ENCODE measurements around the gene GTPBP1. TPM values are rescaled to one million over a fixed set of nuclear protein-coding genes. Genes with fewer than 3 reads are reported as not detected.

Gene GTPBP1
- 10 to 100 TPM; 64.6 to 73.3 TPM for total RNA-seq
- 10 to 100 TPM; 17.2 to 29.3 (median 22.6) TPM for polyA plus RNA-seq
- total RNA-seq: 101 to 227 (median 108) reads per million in 6 experiments

GRCh38 chr22:38705235-38706100 lies at the start of gene GTPBP1:
Gene GTPBP1 (plus strand): TSS chr22:38705944. CDS start chr22:38705956, 12 bp downstream.
- peaks cover 26 to 66% (median 60%) of the 10 kb centered on the region in 4 donors for H3K4me1 Mint-ChIP-seq
- peak within 1 kb of the TSS; percentile 83 to 99 (median 98) for H3K27ac Mint-ChIP-seq
- peak; percentile 78 to 79 for ATAC-seq
- POLR2A ChIA-PET: interaction anchor here (0.5 to 3.8 kb wide), 21 partner anchors 9 to 614 kb away, joined by 3 to 60 read pairs (median 6); partner anchors contain the start of genes CBX6, CBY1, FAM227A and SUN2
- peak; percentile 87 to 99 (median 98) for DNase-seq
- H3K36me3 Mint-ChIP-seq: peaks cover 0 to 6% (median 0%) of the 10 kb centered on the region in 3 donors
- H3K9me3 Mint-ChIP-seq: peaks cover 0 to 1% (median 0%) of the 10 kb centered on the region in 9 donors
- peaks cover 0 to 3% (median 0%) of the 10 kb centered on the region in 5 donors for H3K27me3 Mint-ChIP-seq
- peak within 1 kb of the TSS; percentile 85 to 95 (median 90) for H3K4me3 Mint-ChIP-seq

DNA sequence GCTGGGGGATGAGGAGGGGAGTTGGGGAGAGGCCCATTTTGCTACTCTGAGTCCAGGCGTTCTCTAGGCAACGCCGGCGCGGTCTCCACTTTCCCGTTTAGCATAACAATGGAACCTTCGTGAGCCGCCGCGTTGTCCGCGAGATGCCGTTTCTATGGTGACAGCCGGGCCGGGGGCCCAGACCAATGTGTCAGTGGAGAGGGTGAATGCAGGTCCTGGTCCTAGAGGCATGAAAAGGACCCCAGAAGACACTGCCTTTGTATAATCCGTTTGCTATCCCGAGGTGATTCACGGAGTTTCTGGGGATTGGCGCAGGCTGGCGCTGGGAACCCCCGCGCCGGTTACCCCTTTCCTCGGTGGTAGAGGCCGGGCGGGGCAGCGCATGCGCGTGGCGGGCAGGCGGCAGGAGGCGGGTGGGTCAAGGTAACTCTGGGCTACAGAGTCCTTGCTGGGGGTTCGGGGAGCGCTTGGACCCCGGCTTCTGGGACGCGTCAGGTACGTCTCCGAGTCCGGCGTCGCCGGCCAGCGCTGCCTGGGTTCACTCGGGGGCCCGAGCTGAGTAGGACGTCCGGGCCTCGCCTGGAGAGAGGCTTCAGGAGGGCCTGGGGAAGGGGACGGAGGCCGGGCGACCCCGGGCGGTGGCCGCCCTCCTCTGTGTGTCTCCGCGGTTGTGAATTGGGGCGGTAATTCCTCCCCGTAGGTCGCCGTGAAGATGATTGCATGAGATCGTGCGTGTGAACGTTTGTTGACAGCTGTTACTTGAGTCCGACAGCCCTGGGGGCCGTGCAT lies 49.3 kb upstream of the GTPBP1 start, which contains the start of the genes CBY1 and FAM227A:
TSS of gene CBY1 (plus strand) at position 383 of the 789 bp plus-strand sequence. CDS start 11,417 bp downstream, outside the sequence.
TSS of gene FAM227A (minus strand) at position 137 of the 789 bp plus-strand sequence. CDS start 6,224 bp downstream, outside the sequence.
- H3K27me3 Mint-ChIP-seq: no peaks in the 10 kb centered on the region
- peak within 1 kb of the TSS; percentile 93 to 100 (median 99) for H3K27ac Mint-ChIP-seq
- ATAC-seq (peak; percentile 82 to 83), DNase-seq (peak; percentile 73 to 98 (median 87))
- peaks cover 6 to 23% (median 14%) of the 10 kb centered on the region in 4 donors for H3K4me1 Mint-ChIP-seq
- H3K36me3 Mint-ChIP-seq: peaks cover 0 to 3% (median 0%) of the 10 kb centered on the region in 3 donors
- POLR2A ChIA-PET: interaction anchor here (1.1 to 2.1 kb wide), 5 partner anchors 25 to 76 kb away, joined by 4 to 18 read pairs (median 4); partner anchors contain the start of genes GTPBP1 and TOMM22
- H3K4me3 Mint-ChIP-seq: peak within 1 kb of the TSS; percentile 90 to 99 (median 96)
- H3K9me3 Mint-ChIP-seq: no peaks in the 10 kb centered on the region

DNA sequence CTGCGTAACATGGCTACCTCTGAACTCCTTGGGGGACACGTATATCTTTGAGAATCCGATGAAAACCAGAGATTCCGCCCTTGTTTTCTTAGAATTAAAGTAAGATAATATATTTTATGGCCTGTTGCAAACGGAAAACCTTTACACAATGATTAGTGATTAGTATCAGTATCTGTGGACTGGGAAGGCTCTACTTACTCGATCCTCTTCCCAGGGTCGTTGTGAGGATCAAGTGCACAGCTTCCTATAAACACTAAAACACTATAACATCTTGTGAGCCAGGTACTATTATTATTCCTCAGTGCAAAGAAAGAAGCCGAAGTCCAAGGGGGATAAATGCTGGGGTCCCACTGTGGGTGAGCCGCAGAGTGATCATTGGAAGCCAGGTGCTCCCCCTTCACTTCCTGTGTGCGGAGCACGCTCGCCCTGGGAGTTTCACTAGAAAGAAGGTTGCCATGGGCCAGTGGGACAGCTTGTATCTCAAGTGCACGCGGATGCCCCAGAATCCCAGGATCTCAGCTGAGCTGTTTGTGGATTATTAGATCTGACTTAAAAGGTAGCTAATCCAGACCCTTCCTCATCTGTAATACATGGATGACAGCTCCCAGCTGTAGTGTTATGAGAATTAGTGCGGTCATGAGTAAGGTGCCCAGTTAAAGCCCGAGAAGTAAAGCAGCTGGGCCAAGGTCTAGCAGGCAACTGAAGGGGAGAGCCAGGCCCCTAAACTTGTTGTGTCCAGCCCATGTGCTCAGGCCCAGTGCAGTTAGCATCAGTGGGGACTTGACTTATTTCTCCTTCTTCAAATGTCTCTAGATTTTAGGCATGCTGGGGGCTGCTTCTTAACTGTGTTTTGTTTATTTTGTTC lies 48.5 kb upstream of the GTPBP1 start:
- Mint-ChIP-seq H3K9me3 (no peaks in the 10 kb centered on the region), H3K36me3 (peaks cover 0 to 8% (median 0%) of the 10 kb centered on the region in 3 donors), H3K27ac (peak overlapping the region; percentile 93 to 100 (median 99)), H3K27me3 (no peaks in the 10 kb centered on the region), H3K4me3 (peak overlapping the region; percentile 90 to 99 (median 96)), H3K4me1 (peaks cover 6 to 23% (median 14%) of the 10 kb centered on the region in 4 donors)
- POLR2A ChIA-PET: interaction anchor here (0.6 to 2.1 kb wide), 6 partner anchors 21 to 75 kb away, joined by 3 to 18 read pairs (median 4); partner anchors contain the start of genes GTPBP1 and TOMM22
- DNase-seq: peak in 8 of 10 donors; percentile 5 to 64 (median 24)
- ATAC-seq: peak; percentile 29 to 34

- H3K9me3 Mint-ChIP-seq: no peaks in the 10 kb centered on the region
- POLR2A ChIA-PET: no interaction called here
- no peak overlapping the region for H3K27ac Mint-ChIP-seq
- DNase-seq (no peak), ATAC-seq (no peak)
- peaks cover 9 to 30% (median 29%) of the 10 kb centered on the region in 3 donors for H3K36me3 Mint-ChIP-seq
- H3K4me1 Mint-ChIP-seq: peaks cover 0 to 2% (median 0%) of the 10 kb centered on the region in 4 donors
- H3K4me3 Mint-ChIP-seq: no peak overlapping the region
- no peaks in the 10 kb centered on the region for H3K27me3 Mint-ChIP-seq
Observed at GRCh38 chr22:38674888-38675287, 30.9 kb upstream of the GTPBP1 start.

DNA sequence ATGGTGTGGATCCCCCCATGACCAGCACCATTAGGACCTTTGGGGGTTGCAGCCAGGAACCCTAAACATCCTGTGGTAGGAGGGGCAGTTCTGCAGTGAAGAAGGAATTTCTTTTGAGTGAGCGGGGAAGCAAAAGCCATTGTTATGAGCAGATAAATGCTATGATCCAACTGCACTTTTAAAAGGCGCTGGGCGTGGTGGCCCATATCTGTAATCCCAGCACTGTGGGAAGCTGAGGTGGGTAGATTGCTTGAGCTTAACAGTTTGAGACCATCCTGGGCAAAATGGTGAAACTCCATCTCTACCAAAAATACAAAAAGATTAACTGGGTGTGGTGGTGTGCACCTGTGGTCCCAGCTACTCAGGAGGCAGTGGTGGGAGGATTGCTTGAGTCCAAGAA lies 29.9 kb upstream of the GTPBP1 start:
- Mint-ChIP-seq H3K4me3 (no peak overlapping the region), H3K36me3 (peaks cover 6 to 26% (median 26%) of the 10 kb centered on the region in 3 donors), H3K4me1 (peaks cover 0 to 2% (median 0%) of the 10 kb centered on the region in 4 donors), H3K27ac (peak overlapping the region in 1 of 10 donors; percentile 14), H3K27me3 (no peaks in the 10 kb centered on the region), H3K9me3 (no peaks in the 10 kb centered on the region)
- ATAC-seq (no peak), DNase-seq (no peak)
- POLR2A ChIA-PET: no interaction called here

DNA sequence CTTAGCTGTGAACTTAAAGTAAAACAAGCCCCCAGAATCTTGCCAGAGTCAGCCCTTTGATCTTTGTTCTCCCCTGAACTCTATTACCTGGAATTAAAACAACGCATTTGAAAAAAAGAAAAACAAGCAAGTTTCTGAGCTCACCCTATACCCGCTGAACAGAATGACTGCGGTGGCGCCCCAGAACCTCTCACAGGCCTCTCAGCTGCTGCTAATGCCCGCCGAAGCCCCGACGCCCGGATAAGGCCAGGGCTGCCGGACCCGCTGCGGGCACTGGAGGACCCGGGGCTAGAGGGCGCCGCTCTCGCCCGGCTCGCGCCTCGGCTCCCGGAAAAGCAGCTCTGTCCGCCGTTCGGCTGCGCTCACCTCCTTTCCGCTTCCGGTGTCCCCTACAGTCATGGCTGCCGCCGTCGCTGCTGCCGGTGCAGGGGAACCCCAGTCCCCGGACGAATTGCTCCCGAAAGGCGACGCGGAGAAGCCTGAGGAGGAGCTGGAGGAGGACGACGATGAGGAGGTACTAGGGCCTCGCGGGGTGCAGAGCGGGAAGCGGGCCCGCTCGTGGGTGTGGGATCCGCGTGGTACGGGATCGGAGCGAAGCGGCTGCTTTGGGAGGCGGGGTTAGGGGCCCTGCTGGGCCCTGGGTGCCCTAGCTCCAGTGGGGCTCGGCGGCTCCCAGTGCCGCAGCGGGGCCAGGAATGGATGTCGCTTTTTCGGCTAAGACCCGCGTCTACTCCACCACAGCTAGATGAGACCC lies 24.0 kb upstream of the GTPBP1 start, which contains the start of gene TOMM22:
TSS of gene TOMM22 (plus strand) at position 376 of the 754 bp plus-strand sequence. CDS start at position 398, 22 bp downstream.
- DNase-seq: peak; percentile 67 to 89 (median 80)
- peak within 1 kb of the TSS; percentile 88 to 99 (median 98) for H3K4me3 Mint-ChIP-seq
- POLR2A ChIA-PET: interaction anchor here (0.6 to 4.0 kb wide), 28 partner anchors 8 to 728 kb away, joined by 3 to 51 read pairs (median 5); partner anchors contain the start of genes C22orf23, CBY1, DMC1 and FAM227A
- H3K4me1 Mint-ChIP-seq: peaks cover 13 to 24% (median 18%) of the 10 kb centered on the region in 4 donors
- no peaks in the 10 kb centered on the region for H3K9me3 Mint-ChIP-seq
- no peaks in the 10 kb centered on the region for H3K27me3 Mint-ChIP-seq
- peaks cover 0 to 42% (median 2%) of the 10 kb centered on the region in 3 donors for H3K36me3 Mint-ChIP-seq
- peak; percentile 94 for ATAC-seq
- H3K27ac Mint-ChIP-seq: peak within 1 kb of the TSS; percentile 94 to 99 (median 99)

GRCh38 chr22:38684895-38685294 lies 20.8 kb upstream of the GTPBP1 start:
- H3K27ac Mint-ChIP-seq: peak overlapping the region in 5 of 10 donors; percentile 5 to 77 (median 43)
- POLR2A ChIA-PET: interaction anchor here (0.5 kb wide), 1 partner anchor 46 kb away, joined by 4 read pairs; no protein-coding TSS in a partner anchor
- H3K36me3 Mint-ChIP-seq: peaks cover 0 to 70% (median 2%) of the 10 kb centered on the region in 3 donors
- H3K4me1 Mint-ChIP-seq: peaks cover 13 to 24% (median 18%) of the 10 kb centered on the region in 4 donors
- H3K4me3 Mint-ChIP-seq: peak overlapping the region in 2 of 10 donors; percentile 20 to 40
- no peaks in the 10 kb centered on the region for H3K27me3 Mint-ChIP-seq
- DNase-seq: no peak
- no peaks in the 10 kb centered on the region for H3K9me3 Mint-ChIP-seq
- ATAC-seq: no peak

DNA sequence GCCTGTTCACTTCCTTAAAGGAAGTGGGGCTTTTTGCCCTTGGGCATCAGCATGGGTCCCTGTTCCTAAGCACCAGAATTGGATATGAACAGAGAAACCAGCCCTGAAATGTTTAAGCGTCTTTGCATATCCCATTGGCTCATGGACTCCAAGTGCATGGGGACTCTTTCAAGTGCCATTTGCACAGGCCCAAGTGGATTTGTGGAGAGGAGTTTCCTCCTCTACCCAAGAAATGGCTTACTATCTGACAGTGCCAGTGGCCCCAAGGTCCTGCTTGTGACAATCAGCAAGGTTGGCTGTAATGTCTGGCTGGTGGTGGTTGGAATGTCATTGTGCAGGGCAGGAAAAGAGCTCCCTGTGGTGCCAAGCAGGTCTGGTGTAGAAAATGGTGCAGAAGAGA lies 20.0 kb upstream of the GTPBP1 start:
- ATAC-seq: no peak
- no peak for DNase-seq
- POLR2A ChIA-PET: no interaction called here
- Mint-ChIP-seq H3K4me1 (peaks cover 13 to 24% (median 18%) of the 10 kb centered on the region in 4 donors), H3K27me3 (no peaks in the 10 kb centered on the region), H3K36me3 (peaks cover 0 to 72% (median 2%) of the 10 kb centered on the region in 3 donors), H3K4me3 (no peak overlapping the region), H3K27ac (peak overlapping the region in 1 of 10 donors; percentile 45), H3K9me3 (no peaks in the 10 kb centered on the region)

DNA sequence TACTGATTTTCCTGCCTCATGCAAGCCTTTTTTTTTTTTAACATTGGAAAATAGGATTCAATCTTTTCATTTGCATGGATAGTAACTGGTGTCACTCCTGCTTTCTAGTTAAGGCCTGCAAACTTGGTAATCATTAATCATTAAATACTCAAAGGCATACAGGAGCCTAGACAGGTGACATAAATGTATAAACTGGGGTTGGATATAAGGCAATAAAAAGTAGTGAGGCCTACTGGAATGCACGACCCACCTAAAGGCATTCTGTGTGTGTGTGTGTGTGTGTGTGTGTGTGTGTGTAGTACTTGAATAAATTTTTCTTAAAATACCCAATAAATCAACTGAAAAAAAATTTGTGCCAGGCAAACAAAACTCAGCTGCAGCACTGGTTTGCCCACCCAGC lies 16.1 kb upstream of the GTPBP1 start:
- H3K36me3 Mint-ChIP-seq: peaks cover 0 to 69% (median 0%) of the 10 kb centered on the region in 3 donors
- no peak for ATAC-seq
- no peaks in the 10 kb centered on the region for H3K9me3 Mint-ChIP-seq
- no peak overlapping the region for H3K4me3 Mint-ChIP-seq
- POLR2A ChIA-PET: interaction anchor here (0.6 to 0.7 kb wide), 3 partner anchors 8 to 1103 kb away, joined by 3 to 4 read pairs (median 3); partner anchors contain the start of gene TOMM22
- H3K4me1 Mint-ChIP-seq: peaks cover 10 to 17% (median 12%) of the 10 kb centered on the region in 4 donors
- no peak for DNase-seq
- peak overlapping the region in 1 of 10 donors; percentile 80 for H3K27ac Mint-ChIP-seq
- no peaks in the 10 kb centered on the region for H3K27me3 Mint-ChIP-seq

DNA sequence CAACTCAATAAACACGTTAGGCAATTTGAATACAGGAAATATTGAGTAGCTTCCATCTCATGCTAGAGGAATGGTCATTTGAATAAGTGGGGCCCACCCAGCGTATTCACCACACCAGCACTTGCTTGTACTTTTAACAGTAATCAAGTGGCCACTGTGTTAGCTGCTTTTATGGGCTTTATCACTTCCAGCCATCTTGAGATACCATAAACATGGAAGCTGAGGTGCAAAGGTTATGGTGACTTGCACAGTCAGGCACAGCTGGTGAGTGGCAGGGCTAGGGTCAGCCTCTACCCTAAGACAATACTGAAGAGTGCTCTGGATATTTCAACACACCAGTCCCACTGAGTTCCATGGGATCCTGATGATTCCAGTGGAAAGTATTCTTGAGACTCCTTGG lies 11.7 kb upstream of the GTPBP1 start:
- H3K36me3 Mint-ChIP-seq: peaks cover 0 to 41% (median 3%) of the 10 kb centered on the region in 3 donors
- DNase-seq (no peak), ATAC-seq (no peak)
- POLR2A ChIA-PET: interaction anchor here (1.1 to 1.4 kb wide), 2 partner anchors 12 kb away, joined by 3 to 4 read pairs; partner anchors contain the start of gene TOMM22
- peaks cover 25 to 56% (median 46%) of the 10 kb centered on the region in 4 donors for H3K4me1 Mint-ChIP-seq
- H3K27me3 Mint-ChIP-seq: no peaks in the 10 kb centered on the region
- H3K27ac Mint-ChIP-seq: peak overlapping the region in 1 of 10 donors; percentile 49
- H3K9me3 Mint-ChIP-seq: no peaks in the 10 kb centered on the region
- no peak overlapping the region for H3K4me3 Mint-ChIP-seq

All from naive thymus-derived CD8-positive, alpha-beta T cell (primary cell).